Hepatocyte (in vitro differentiated cells): ENCODE measurements around the gene KMT5C.

ENCODE experiments used
- CTCF ChIP-seq: fragments of 200-600 bp; sonication (generic); IDR thresholded peaks from 2 replicates; pipeline ENCODE4 v1.5.1; 2016; ENCODE audit warnings: antibody characterized with exemption, mild to moderate bottlenecking; ENCODE audit not compliant: poor library complexity
- EZH2phosphoT487 ChIP-seq: fragments of 200-600 bp; sonication (generic); IDR thresholded peaks from one replicate; pipeline ENCODE4 v1.6.1; 2018; ENCODE audit warnings: antibody characterized with exemption, mild to moderate bottlenecking, low read depth, moderate library complexity; ENCODE audit not compliant: unreplicated experiment, severe bottlenecking

- TF ChIP-seq CTCF (no peak), EZH2phosphoT487 (no peak)
Observed at GRCh38 chr19:55339889-55340783, 460 bp downstream of the KMT5C start.
